HG02759 (cell line): ENCODE results near the gene HEY2.

ENCODE experiments used
- ATAC-seq: cut with Tn5 transposase; IDR thresholded peaks from one replicate; pipeline ENCODE4 v1.9.1; 2021; ENCODE audit warnings: mild to moderate bottlenecking, moderate library complexity; ENCODE audit not compliant: unreplicated experiment

Gene HEY2

DNA sequence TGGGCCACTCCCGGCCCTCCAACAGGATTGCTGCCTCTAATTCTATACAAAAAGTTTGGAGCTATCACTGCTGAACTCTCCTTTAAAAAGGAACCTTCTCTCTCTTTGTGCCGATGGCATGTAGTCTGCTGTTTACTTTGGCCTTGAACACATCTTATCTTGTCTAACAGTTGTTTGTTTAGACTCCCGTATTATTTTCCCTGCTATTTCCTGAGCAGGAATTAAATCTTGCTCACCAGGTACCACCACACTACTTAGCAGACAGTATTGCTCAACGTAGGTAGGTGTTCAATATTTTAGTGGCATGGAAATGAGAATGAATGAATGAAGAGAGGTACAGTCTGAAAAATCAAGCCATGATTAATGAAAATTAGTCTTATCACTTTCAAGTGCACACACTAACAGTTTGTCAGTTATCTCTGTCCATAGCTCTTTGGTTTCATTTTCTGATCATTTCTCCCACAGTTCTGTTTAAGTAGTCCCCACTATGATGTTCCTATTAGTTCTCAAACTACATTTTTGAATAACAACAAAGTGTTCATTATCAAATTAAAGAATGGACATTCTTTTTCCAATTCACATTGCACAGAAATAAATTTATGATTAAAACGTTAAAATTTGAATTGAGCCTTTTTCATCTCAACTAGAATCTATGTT, 6.8 kb upstream of the HEY2 start:
- no peak for ATAC-seq

DNA sequence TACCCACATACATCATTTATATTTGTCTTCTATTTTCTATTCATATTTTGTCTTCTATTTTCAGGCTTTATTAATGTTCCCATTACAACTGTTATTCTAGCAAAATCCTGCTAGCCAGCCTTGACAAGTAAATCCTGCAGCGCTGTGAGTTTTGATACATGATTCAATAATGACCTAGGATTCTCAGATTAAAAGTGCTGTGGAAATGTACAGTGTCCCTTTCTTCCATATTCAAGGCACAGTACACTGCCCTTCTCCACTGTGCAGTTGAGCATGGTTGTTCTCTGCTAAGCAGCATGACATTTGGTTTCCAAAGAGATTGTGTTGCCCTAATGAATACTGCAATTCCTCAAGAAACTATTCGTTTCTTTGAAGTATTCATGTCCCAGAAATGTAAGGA, 5.8 kb upstream of the HEY2 start:
- ATAC-seq = no peak

DNA sequence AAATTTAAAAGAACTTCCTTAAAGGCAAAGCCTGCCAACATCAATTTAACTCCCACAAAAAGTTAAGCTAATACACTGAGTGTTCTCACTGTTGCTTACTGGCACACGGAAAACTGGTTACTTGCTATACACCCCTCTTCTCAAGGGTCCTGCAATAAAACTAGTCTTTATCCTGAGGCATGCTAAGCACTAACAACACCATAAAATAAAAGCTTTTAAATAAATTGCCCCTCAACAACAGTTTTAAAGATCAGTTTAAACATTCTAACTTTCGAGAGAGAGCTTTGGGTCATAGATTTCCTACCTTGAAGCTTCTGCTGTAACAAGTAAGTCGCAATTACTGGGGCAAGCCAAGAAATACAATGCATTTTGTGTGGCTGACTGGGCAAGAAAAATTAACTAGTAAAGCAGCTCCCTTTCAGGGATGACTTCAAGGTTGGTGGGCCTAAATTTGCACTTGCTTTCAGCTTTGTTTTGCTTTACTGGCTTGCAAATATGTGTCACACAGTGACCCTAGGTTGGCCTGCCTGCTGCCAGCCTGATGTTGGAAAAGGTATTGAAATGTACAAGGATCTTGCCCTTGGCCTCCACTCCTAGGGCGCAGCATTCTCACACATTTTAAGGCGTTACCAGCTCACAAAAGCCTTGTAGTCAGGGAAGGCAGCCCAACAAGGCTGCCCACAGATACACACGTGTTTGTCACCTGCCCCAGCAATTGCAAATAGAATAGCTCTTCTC, 4.0 kb upstream of the HEY2 start:
- no peak for ATAC-seq

DNA sequence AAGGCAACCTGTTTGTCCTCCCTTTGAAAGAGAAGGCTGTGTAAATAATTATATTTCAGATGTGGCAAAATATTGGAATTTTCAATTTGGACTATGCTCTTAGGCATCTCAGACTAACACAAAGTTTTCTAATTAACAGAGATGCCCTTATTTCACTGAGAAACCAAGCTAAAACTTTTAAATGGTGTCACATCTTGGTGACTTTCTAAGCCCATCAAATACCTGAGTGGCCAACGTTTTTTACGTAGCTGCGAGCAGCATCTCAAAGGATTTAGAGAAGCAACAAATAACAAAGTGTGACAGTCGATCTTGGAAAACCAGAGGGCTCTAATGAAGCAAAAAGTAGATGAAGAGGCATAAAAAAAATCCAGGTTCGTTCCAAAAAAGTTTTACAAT, 3.4 kb upstream of the HEY2 start:
- no peak for ATAC-seq

DNA sequence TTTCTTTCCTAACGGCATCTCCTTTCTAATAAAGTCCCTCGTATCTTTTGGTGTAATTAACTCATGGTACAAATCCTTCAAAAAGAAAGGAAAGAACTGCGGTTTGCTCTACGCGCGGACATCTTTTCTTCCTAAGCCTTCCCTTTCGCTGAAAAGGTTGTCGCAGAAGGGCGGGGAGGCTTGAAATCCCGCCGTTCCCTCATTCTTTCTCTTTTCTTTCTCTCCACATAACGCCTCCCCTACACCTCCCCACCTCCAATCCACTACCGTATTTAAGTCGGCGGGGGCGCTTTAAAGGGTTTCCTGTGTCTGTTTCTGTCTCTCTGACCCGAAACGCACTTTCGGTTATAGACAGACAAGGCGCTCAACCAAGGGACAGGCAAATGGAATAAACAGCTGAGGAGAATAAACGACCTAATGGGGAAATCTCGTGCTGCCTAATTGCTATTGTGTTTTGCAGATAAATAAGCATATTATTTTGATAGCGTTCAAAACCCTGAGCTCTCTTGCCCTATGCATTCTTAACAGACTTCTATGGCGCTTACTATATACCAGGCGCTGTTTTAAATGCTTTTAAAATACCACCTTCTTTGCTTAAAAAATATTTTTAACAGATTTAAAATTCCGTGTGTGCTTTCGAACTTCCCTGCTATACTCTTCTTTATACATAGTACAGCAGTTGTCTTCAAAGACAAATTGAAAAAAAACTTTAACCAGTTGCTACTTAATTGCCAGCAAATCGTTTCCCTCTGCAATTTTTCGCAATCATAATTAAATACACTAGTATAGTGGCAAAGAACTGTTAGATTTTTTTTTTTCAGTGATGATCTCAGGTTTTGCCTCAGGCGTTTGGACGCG, 2.5 kb upstream of the HEY2 start:
- ATAC-seq = peak; percentile 45

DNA sequence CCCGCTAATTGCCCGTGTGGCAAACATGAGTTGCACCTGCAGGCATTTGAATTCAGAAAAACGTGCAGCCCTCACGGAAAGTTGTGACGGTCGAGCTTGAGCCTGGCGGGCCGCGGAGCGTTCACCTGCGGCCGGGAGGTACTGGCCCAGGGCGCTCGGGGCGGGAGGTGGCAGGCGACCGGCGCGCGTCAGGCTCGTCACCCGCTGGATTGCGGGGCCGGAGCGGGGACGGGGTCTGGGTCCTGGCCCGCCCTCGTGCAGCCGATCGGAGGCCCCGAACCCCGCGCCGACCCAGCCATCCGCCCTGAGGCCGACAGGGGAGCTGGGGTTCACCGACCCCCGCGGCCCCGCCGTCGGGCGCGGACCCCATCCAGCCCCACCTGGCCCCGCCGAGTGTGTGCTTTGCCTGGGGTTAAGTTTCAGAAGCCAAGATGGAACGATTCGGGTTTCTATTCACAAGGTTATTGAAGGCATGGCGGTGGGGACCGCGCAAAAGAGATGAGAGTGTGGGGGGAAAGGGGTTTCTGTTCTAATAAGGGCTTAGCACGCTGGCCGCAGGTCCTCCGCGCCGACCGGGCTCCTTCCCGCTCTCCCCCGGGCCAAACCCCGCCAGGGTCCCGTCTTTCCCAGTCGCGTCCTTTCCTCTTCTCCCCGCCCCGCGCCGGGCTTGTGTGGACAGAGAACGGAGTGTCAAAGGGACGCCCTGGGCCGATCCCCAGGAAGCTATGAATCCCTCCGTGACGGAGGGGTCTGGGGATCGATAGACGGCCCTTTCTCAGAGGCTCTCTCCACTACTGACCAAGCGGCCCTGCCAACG, 1.6 kb upstream of the HEY2 start:
- ATAC-seq = no peak

DNA sequence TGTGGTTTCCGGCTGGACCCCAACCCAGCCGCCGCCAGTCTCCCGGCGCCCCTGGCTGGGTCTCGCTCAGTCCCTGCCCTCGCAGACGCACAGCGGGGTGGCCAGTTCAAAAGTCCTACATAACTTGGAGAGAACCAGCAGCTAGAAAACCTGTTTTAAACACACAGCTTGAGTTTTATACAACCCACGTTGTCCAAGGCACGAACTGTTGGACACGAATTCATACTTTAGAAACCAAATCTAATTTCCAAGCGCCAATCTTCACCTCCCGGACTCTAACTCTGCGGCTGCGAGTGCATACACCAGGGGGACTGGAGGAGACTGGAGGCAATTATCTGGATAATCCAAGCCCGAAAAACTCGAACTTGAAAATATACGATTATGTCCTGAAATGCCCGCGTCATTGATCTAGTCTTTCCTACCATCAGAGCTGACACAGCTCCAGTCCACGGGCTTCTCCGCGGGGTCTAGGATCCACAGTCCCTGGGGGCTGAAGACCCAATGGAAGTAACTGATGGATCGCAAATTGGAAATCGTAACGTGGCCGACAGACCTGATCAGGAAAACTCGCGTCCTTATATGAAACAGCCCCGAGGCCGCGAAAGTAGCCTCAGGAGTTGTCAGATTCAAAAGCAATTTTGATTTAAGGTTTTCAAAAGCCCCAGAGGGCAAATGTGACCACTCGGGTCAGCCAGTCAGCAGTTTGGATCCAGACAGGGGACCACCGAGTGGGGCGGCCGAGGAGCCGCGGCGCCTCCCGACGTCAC, 843 bp upstream of the HEY2 start:
- ATAC-seq = no peak

DNA sequence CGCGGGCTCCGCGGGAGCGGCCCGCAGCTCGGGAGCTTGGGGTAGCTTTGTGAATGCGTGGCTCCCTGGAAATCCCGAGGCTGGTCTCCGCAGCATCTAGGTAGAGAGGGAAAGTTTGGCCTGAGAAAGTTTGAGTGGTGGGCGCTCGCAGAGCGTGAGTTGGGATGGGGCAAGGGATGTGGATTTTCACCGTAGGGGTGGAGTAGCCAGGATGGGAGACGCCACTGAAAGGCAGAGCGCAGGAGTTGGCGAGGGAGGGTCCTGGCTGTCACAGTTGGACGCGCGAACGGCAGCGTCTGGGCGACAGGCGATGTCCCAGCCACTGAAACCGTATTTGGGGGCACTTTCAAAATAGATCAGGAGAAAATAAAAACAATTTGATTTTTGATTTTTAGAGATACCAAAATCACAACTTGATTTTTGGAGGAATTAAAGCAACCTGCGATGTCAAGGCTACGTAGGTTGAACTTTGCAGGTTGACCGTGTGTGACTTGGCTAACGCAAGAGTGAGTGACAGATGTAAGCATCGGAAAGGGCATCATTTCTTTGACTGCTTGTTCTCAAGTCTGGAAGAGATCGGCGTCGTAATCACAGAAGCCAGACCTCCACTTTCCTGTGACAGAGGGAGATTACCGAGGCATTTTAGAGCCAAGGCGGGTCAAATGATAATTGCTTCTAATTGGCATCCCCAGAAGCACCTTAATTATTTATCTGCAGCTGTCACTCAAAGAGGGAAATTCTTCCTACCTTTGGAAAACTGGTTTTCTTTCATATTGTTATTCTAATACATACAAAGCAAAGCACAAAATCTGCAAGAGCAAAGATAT, 646 bp downstream of the HEY2 start:
- no peak for ATAC-seq

DNA sequence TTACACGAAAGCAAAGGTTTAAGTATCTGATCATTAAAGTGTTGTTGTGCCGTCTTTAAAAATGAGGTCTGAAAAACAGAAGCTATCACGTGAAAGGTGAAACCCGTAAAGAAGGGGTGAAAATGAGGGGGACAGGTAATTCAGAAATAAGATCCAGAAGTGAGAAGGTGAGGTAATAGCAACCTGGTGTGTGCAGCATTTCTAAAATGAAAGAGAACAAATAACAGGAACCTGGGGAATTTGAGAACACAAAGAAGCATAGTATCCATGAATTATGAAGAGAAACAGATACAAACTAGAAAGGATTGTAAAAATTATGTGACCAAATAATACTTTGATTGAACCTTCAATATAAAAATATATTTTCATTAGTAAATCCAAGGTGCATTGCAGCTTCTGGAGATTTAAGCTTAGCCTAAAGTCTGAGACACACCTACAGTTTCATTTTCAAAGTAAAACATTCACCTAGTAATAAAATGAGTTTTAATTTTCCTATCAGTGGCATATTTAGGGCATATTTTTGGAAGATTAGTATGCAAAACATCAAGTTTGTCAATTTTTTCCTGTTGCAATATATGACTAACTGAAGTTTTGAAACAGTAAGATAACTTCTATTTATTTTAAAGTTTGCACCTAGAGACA, 1.4 kb downstream of the HEY2 start:
- no peak for ATAC-seq

DNA sequence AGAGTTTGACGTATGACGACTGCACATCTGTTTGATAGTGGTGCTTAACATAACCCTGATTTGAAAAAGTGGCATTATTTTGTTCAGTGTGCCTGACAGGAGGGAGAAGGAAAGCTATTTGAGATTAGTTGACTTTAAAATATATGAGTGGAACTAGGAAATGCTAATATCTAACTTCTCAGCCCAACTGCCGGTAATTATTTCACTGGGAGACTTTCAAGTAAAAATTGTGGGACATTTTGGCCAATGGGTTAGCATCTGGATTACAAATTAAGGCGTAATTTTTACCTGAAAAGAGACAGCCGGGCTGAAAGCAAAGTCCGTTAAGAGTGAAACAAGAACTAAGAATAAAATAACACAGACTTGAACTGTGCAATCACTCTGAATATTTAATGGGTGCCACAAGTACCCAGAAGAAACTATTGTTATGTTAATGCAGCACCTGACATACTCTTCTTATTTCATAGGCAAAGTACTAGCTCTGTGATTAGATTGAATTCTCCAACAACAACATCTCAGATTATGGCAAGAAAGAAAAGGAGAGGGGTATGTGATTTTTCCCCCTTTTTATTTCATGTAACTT, 2.0 kb downstream of the HEY2 start:
- no peak for ATAC-seq

DNA sequence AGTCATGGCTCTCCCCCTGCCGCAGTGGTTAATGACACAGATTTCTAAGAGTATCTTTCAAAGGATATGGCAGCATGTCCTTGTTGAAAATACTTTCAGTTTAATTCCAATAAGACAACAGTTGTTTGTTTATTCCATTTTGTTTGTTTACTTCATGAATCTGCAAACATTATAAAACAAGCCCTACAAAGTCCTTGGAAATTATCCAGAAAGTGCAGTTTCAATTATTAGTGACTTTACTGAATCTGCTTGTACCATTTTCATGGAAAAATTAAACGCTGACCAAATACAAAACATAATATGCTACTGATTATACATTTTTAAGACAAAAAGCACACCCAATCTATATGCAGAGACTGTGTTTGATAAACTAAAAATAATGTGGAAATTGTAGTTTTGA, 3.3 kb downstream of the HEY2 start:
- no peak for ATAC-seq

DNA sequence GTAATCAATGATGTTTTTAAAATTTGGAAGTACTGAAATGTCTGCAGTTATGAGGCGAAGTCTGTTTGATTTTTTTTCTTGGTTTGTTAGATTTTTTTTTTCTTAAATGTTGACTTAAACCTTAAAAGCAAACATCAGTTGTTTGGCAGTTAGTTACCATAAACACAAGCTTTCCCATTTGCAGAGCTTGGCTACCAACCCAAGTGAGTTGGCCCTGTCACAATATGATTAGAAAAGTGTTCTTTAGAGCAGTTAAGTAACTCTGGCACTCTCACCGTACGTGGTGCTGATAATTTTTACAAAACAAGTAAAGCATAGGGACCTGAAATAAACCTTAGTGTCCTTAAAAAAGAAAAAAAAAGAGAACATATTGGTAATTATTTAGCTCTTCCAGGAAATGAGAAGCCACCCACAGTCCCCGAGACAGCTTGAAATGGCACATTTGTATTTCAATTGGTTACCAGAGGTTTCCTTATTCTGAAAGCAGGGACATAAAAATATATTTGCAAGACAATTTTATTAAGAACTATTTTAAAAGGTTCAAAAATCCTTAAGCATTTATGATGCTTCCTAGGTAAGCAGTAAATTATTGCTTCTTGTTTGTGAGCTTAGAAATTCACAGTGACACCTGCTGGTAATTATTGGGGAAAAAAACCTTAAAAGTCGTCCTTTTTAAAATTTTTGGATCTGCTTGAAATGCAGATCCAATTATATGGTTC, 3.9 kb downstream of the HEY2 start:
- no peak for ATAC-seq

DNA sequence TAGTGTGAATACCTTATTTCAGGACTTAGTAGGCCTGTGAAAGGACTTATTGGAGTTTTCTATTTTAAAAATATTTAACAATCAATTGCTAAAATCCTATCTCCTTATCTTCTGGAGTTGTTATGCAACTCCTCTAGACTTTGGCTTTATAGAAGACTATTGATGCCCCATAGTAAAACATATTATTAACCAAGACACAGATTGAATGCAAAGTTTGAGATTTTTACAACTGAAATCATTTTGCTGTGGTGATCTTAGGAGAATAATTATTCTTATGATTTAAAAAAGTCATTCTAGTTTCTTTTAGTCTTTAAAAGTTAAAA, 4.5 kb downstream of the HEY2 start:
- ATAC-seq = no peak

DNA sequence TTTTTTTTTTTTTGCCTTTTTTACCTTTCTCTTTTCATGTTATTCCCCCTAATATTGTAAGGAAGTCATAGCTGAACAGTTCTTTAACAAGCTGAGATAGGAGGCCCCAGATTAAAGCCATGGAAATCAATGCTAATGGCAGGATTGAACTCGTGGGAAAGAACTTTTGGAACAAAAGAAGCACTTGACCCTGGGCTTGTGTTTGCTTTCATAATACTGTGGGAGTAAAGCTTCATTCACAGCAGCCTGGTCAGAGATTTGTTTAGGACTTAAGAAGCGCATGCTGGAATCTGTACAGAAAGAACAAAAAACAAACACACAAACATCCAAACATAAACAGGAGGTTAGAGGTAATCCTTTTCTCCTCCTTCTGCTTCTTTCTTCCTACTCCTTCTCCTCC, 5.1 kb downstream of the HEY2 start:
- ATAC-seq = no peak

DNA sequence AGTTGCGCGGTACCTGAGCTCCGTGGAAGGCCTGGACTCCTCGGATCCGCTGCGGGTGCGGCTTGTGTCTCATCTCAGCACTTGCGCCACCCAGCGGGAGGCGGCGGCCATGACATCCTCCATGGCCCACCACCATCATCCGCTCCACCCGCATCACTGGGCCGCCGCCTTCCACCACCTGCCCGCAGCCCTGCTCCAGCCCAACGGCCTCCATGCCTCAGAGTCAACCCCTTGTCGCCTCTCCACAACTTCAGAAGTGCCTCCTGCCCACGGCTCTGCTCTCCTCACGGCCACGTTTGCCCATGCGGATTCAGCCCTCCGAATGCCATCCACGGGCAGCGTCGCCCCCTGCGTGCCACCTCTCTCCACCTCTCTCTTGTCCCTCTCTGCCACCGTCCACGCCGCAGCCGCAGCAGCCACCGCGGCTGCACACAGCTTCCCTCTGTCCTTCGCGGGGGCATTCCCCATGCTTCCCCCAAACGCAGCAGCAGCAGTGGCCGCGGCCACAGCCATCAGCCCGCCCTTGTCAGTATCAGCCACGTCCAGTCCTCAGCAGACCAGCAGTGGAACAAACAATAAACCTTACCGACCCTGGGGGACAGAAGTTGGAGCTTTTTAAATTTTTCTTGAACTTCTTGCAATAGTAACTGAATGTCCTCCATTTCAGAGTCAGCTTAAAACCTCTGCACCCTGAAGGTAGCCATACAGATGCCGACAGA, 9.9 kb downstream of the HEY2 start:
- ATAC-seq = no peak

DNA sequence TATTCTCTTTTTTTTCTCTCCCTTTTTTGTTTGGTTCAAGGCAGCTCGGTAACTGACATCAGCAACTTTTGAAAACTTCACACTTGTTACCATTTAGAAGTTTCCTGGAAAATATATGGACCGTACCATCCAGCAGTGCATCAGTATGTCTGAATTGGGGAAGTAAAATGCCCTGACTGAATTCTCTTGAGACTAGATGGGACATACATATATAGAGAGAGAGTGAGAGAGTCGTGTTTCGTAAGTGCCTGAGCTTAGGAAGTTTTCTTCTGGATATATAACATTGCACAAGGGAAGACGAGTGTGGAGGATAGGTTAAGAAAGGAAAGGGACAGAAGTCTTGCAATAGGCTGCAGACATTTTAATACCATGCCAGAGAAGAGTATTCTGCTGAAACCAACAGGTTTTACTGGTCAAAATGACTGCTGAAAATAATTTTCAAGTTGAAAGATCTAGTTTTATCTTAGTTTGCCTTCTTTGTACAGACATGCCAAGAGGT, 10.6 kb downstream of the HEY2 start:
- no peak for ATAC-seq

DNA sequence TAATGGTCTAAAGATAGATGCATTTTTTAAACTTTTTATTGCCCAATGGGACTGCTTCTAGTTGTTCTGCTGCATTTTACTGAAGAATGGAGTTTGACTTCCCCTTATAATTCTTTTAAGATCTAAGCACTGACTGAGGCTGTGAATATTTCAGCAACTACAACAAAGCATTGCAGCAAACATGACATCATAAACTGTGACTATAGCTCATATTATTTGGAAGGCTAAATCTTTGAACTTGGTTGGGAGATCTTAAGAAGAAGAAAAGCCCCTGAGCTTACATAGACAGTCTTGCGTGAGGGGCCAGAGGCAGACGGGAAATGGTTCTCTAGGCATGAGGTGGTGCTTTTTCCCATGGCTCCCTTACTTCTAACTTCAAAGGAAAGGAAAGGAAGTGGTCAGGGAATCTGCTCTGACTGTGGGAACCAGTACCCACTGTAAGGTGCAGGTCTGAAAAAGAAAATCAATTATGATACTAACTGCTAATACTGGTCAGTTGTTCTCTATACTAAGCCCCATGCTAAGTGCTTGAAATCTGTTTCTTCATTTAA, 14.8 kb downstream of the HEY2 start:
- no peak for ATAC-seq
